ENCODE measurements around the gene VAPA. TPM values are rescaled to one million over a fixed set of nuclear protein-coding genes. Genes with fewer than 3 reads are reported as not detected.

Gene VAPA
- total and polyA plus RNA-seq, 4 experiments from 2014 or later = 113 to 280 (median 161) TPM

GRCh38 chr18:9870431-9871008, 43.3 kb upstream of the VAPA start:
- peaks cover 5 to 23% (median 14%) of the 10 kb centered on the region in 8 donors for H3K9me3 Mint-ChIP-seq
- Histone ChIP-seq H3K4me3 (ENCODE audit: low read length in 2 of 2) (no peak overlapping the region), H3K4me1 (ENCODE audit: insufficient read depth, low read length) (no peaks in the 10 kb centered on the region), H3K36me3 (ENCODE audit: insufficient read depth, low read length) (no peaks in the 10 kb centered on the region), H3K9me3 (ENCODE audit: control insufficient read depth in 1 of 2, low read length in 2 of 2) (peaks cover 0 to 6% of the 10 kb centered on the region in 2 donors), H3K27ac (ENCODE audit: low read depth, low read length) (no peak overlapping the region), H3K27me3 (ENCODE audit: insufficient read depth, low read length) (no peaks in the 10 kb centered on the region)
- H3K27me3 Mint-ChIP-seq = peaks cover 13 to 21% of the 10 kb centered on the region in 2 donors
- no peak overlapping the region for H3K4me3 Mint-ChIP-seq
- DNase-seq = no peak
- POLR2A ChIA-PET (ENCODE audit: partially characterized antibody) = no interaction called here
- intact Hi-C loops (cut with micrococcal nuclease) = no loop called here
- H3K36me3 Mint-ChIP-seq = peaks cover 3 to 6% of the 10 kb centered on the region in 2 donors
- H3K4me1 Mint-ChIP-seq = peaks cover 0 to 3% (median 2%) of the 10 kb centered on the region in 4 donors
- no peak overlapping the region for H3K27ac Mint-ChIP-seq
- CTCF ChIA-PET (ENCODE audit: partially characterized antibody) = no interaction called here

GRCh38 chr18:9871244-9871746, 42.5 kb upstream of the VAPA start:
- Histone ChIP-seq H3K27ac (ENCODE audit: low read depth, low read length) (no peak overlapping the region), H3K4me3 (ENCODE audit: low read length in 2 of 2) (no peak overlapping the region), H3K4me1 (ENCODE audit: insufficient read depth, low read length) (no peaks in the 10 kb centered on the region), H3K9me3 (ENCODE audit: control insufficient read depth in 1 of 2, low read length in 2 of 2) (peaks cover 0 to 2% of the 10 kb centered on the region in 2 donors), H3K36me3 (ENCODE audit: insufficient read depth, low read length) (no peaks in the 10 kb centered on the region), H3K27me3 (ENCODE audit: insufficient read depth, low read length) (no peaks in the 10 kb centered on the region)
- H3K27ac Mint-ChIP-seq = no peak overlapping the region
- intact Hi-C loops (cut with micrococcal nuclease) = no loop called here
- H3K4me3 Mint-ChIP-seq = no peak overlapping the region
- DNase-seq = no peak
- POLR2A ChIA-PET (ENCODE audit: partially characterized antibody) = no interaction called here
- H3K27me3 Mint-ChIP-seq = peaks cover 10 to 20% of the 10 kb centered on the region in 2 donors
- H3K36me3 Mint-ChIP-seq = no peaks in the 10 kb centered on the region
- H3K4me1 Mint-ChIP-seq = peaks cover 0 to 3% (median 2%) of the 10 kb centered on the region in 4 donors
- H3K9me3 Mint-ChIP-seq = peaks cover 0 to 15% (median 6%) of the 10 kb centered on the region in 8 donors
- CTCF ChIA-PET (ENCODE audit: partially characterized antibody) = no interaction called here

DNA sequence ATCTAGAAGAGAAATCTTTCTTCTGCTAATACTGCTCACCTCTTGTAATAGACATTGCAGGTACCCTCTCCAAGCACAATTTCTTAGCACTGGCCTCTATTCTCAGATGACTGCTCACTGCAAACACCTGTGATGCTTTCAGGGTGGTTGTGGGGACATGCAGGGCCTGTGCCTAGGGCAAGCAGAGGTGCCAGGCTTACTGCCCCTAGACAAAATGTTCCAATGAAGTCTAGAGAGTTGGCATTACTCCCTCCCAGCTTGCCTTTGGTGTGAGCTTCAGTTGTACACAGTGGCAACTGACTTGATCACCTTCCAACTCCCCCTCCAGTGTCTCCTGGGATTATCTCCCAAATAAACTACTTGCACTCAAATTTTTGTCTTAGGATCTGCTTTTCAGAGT, 41.0 kb upstream of the VAPA start:
- no peak overlapping the region for H3K4me3 ChIP-seq (ENCODE audit: low read length in 2 of 2)
- Mint-ChIP-seq H3K27ac (no peak overlapping the region), H3K36me3 (no peaks in the 10 kb centered on the region), H3K4me3 (no peak overlapping the region), H3K4me1 (peaks cover 0 to 12% (median 4%) of the 10 kb centered on the region in 4 donors), H3K9me3 (peaks cover 0 to 7% (median 0%) of the 10 kb centered on the region in 8 donors), H3K27me3 (peaks cover 13 to 20% of the 10 kb centered on the region in 2 donors)
- DNase-seq = no peak
- intact Hi-C loops (cut with micrococcal nuclease) = no loop called here
- H3K9me3 ChIP-seq (ENCODE audit: control insufficient read depth in 1 of 2, low read length in 2 of 2) = no peaks in the 10 kb centered on the region
- ChIA-PET CTCF (ENCODE audit: partially characterized antibody) (no interaction called here), POLR2A (ENCODE audit: partially characterized antibody) (no interaction called here)
- H3K36me3 ChIP-seq (ENCODE audit: insufficient read depth, low read length) = no peaks in the 10 kb centered on the region
- H3K27ac ChIP-seq (ENCODE audit: low read depth, low read length) = no peak overlapping the region
- H3K27me3 ChIP-seq (ENCODE audit: insufficient read depth, low read length) = no peaks in the 10 kb centered on the region
- H3K4me1 ChIP-seq (ENCODE audit: insufficient read depth, low read length) = no peaks in the 10 kb centered on the region

DNA sequence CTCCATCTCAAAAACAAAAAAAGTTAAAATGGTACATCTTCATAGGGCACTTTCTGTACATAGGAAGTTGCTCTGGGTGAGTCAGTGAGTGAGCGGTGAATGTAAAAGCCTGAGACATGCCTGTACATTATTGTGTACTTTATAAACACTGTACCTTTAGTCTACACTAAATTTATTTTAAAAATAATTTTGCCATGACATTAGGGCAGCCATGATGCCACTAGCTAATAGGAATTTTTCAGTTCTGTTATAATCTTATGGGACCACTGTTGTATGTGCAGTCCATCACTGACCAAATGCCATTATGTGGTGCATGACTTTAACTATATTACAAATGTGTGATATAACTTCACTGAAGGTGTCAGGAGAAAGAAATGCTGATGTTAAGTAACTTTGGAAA, 39.1 kb upstream of the VAPA start:
- POLR2A ChIA-PET (ENCODE audit: partially characterized antibody) = no interaction called here
- intact Hi-C loops (cut with micrococcal nuclease) = no loop called here
- no peak overlapping the region for H3K4me3 Mint-ChIP-seq
- H3K9me3 Mint-ChIP-seq = no peaks in the 10 kb centered on the region
- no peak overlapping the region for H3K27ac Mint-ChIP-seq
- H3K9me3 ChIP-seq (ENCODE audit: control insufficient read depth in 1 of 2, low read length in 2 of 2) = no peaks in the 10 kb centered on the region
- no peak overlapping the region for H3K27ac ChIP-seq (ENCODE audit: low read depth, low read length)
- H3K4me1 Mint-ChIP-seq = peaks cover 0 to 12% (median 3%) of the 10 kb centered on the region in 4 donors
- H3K27me3 Mint-ChIP-seq = peaks cover 10 to 16% of the 10 kb centered on the region in 2 donors
- H3K4me3 ChIP-seq (ENCODE audit: low read length in 2 of 2) = no peak overlapping the region
- no peak for DNase-seq
- H3K36me3 Mint-ChIP-seq = no peaks in the 10 kb centered on the region
- H3K36me3 ChIP-seq (ENCODE audit: insufficient read depth, low read length) = no peaks in the 10 kb centered on the region
- H3K27me3 ChIP-seq (ENCODE audit: insufficient read depth, low read length) = no peaks in the 10 kb centered on the region
- CTCF ChIA-PET (ENCODE audit: partially characterized antibody) = no interaction called here
- no peaks in the 10 kb centered on the region for H3K4me1 ChIP-seq (ENCODE audit: insufficient read depth, low read length)

DNA sequence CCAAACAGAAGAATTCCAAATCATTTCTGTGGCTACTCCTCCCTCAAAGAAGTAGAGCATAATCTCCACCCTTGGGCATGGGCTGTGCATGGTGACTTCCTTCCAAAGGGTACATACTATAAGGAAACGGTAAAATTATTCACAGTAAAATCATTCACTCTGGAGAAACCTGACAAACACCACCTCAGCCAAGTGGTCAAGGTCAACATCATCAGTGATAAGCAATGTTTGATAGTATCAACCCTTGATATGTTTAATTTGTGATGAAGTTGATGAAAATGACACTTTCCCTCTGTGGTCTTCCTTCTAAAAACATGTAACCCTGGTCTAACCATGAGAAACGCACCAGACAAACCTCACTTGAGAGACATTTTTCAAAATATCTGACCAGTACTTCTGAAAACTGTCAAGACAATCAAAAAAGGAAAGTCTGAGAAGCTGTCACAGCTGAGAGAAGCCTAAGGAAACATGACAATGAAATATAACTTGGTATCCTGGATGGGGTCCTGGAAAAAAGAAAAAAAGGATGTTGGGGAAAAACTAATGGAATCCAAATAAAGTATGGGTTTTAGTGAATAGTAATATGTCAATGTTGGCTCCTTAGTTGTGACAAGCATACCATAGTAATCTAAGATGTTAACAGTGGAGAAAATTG, 37.5 kb upstream of the VAPA start:
- H3K9me3 Mint-ChIP-seq = no peaks in the 10 kb centered on the region
- no peak for DNase-seq
- peaks cover 5 to 9% of the 10 kb centered on the region in 2 donors for H3K27me3 Mint-ChIP-seq
- H3K27ac Mint-ChIP-seq = no peak overlapping the region
- no peak overlapping the region for H3K4me3 Mint-ChIP-seq
- intact Hi-C loops (cut with micrococcal nuclease) = no loop called here
- peaks cover 0 to 9% (median 2%) of the 10 kb centered on the region in 4 donors for H3K4me1 Mint-ChIP-seq
- Histone ChIP-seq H3K27ac (ENCODE audit: low read depth, low read length) (no peak overlapping the region), H3K27me3 (ENCODE audit: insufficient read depth, low read length) (no peaks in the 10 kb centered on the region), H3K4me1 (ENCODE audit: insufficient read depth, low read length) (no peaks in the 10 kb centered on the region), H3K4me3 (ENCODE audit: low read length in 2 of 2) (no peak overlapping the region), H3K9me3 (ENCODE audit: control insufficient read depth in 1 of 2, low read length in 2 of 2) (no peaks in the 10 kb centered on the region), H3K36me3 (ENCODE audit: insufficient read depth, low read length) (no peaks in the 10 kb centered on the region)
- ChIA-PET CTCF (ENCODE audit: partially characterized antibody) (no interaction called here), POLR2A (ENCODE audit: partially characterized antibody) (no interaction called here)
- H3K36me3 Mint-ChIP-seq = no peaks in the 10 kb centered on the region

DNA sequence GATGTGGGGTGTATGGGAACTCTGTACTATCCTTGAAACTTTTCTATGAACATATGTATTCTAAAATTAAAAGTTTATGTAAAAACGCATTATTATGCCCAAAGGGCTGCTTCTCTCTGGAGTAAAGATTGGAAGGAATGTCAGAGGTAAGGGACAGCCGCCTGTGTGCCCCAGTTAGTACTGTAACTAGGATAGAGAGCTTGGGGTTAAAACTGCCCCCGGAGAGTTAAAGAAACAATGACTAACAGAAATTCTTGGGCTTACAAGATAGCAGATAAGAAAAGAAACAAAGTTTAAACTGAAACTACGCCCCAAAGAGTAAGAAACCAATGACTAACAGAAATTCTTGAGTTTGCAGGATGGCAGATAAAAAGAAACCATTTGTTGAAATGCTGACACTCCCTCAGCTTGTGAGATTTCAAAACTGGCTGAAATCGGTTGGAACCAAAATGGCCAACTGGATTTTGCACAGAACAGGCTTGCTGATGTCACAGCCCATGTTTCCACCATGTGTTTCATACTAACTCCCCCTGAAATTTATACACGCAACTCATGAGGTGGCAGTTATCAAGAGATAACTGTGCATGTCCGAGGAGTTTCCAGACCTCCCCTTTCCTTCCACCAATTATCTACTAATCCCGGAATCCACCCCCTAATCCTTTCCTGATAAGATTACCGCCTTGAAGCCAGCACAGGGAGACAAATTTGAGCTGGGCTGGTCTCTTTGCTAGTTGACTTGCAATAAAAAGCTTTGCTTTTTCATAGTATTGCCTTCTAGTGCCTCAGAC, 36.8 kb upstream of the VAPA start:
- Histone ChIP-seq H3K36me3 (ENCODE audit: insufficient read depth, low read length) (no peaks in the 10 kb centered on the region), H3K27me3 (ENCODE audit: insufficient read depth, low read length) (no peaks in the 10 kb centered on the region), H3K9me3 (ENCODE audit: control insufficient read depth in 1 of 2, low read length in 2 of 2) (no peaks in the 10 kb centered on the region), H3K4me1 (ENCODE audit: insufficient read depth, low read length) (no peaks in the 10 kb centered on the region), H3K27ac (ENCODE audit: low read depth, low read length) (no peak overlapping the region), H3K4me3 (ENCODE audit: low read length in 2 of 2) (no peak overlapping the region)
- Mint-ChIP-seq H3K27ac (no peak overlapping the region), H3K4me1 (peaks cover 0 to 9% (median 1%) of the 10 kb centered on the region in 4 donors), H3K36me3 (no peaks in the 10 kb centered on the region), H3K9me3 (no peaks in the 10 kb centered on the region), H3K4me3 (peak overlapping the region in 1 of 8 donors; percentile 24), H3K27me3 (peaks cover 5% of the 10 kb centered on the region in 2 donors)
- ChIA-PET POLR2A (ENCODE audit: partially characterized antibody) (no interaction called here), CTCF (ENCODE audit: partially characterized antibody) (no interaction called here)
- DNase-seq = no peak
- intact Hi-C loops (cut with micrococcal nuclease) = no loop called here

GRCh38 chr18:9877655-9878014, 36.2 kb upstream of the VAPA start:
- Mint-ChIP-seq H3K27ac (no peak overlapping the region), H3K9me3 (no peaks in the 10 kb centered on the region), H3K4me3 (no peak overlapping the region), H3K27me3 (peaks cover 2 to 5% of the 10 kb centered on the region in 2 donors), H3K4me1 (peaks cover 0 to 9% (median 1%) of the 10 kb centered on the region in 4 donors), H3K36me3 (no peaks in the 10 kb centered on the region)
- ChIA-PET CTCF (ENCODE audit: partially characterized antibody) (no interaction called here), POLR2A (ENCODE audit: partially characterized antibody) (no interaction called here)
- no peaks in the 10 kb centered on the region for H3K9me3 ChIP-seq (ENCODE audit: control insufficient read depth in 1 of 2, low read length in 2 of 2)
- intact Hi-C loops (cut with micrococcal nuclease) = no loop called here
- DNase-seq = no peak
- no peaks in the 10 kb centered on the region for H3K4me1 ChIP-seq (ENCODE audit: insufficient read depth, low read length)
- no peaks in the 10 kb centered on the region for H3K36me3 ChIP-seq (ENCODE audit: insufficient read depth, low read length)
- H3K27me3 ChIP-seq (ENCODE audit: insufficient read depth, low read length) = no peaks in the 10 kb centered on the region
- H3K4me3 ChIP-seq (ENCODE audit: low read length in 2 of 2) = no peak overlapping the region
- no peak overlapping the region for H3K27ac ChIP-seq (ENCODE audit: low read depth, low read length)
